ENCODE data around the gene BIRC5.

DNA sequence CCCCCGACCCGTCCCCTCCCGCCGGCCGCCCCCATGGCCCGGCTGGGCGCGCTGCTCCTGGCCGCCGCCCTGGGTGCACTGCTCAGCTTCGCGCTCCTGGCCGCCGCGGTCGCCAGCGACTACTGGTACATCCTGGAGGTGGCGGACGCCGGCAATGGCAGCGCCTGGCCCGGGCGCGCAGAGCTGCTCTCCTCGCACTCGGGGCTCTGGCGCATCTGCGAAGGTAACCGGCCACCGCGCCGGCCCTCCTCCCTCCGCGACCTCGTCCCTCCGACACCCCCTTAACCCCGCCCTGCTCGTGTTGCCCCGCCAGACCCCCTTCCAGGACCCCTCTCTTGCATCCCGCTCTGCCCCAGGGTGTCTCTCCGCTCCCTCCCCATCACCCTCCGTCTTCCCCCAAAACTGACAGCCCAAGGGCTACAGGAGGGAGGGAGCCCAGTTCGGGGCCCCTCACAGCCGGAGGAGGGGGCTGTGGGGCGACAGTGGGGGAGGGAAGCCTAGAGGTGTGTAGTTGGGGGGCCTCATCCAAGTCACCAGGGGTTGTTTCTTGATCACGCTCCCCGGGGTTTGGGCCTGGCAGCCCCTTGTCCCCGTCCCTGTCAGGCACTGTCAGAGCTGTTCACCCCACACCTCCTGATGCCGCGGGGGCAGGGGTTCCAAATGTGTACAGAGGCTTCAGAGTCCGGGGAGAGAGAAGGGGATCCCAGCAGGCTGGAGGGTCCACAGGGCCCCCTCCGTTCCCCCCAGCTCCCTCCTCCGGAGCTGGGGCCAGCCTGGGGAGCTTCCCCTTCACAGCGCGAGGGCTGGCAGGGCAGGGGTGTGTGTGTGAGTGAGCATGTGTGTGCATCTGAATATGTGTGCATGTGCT is 18.2 kb downstream of the BIRC5 start:
- TF ChIP-seq, protein P1, sequence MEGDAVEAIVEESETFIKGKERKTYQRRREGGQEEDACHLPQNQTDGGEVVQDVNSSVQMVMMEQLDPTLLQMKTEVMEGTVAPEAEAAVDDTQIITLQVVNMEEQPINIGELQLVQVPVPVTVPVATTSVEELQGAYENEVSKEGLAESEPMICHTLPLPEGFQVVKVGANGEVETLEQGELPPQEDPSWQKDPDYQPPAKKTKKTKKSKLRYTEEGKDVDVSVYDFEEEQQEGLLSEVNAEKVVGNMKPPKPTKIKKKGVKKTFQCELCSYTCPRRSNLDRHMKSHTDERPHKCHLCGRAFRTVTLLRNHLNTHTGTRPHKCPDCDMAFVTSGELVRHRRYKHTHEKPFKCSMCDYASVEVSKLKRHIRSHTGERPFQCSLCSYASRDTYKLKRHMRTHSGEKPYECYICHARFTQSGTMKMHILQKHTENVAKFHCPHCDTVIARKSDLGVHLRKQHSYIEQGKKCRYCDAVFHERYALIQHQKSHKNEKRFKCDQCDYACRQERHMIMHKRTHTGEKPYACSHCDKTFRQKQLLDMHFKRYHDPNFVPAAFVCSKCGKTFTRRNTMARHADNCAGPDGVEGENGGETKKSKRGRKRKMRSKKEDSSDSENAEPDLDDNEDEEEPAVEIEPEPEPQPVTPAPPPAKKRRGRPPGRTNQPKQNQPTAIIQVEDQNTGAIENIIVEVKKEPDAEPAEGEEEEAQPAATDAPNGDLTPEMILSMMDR (IDR thresholded peaks at IDR 0.05): no peak
- no peak for TF ChIP-seq POLR2A (IDR thresholded peaks at IDR 0.05)

All from testis (tissue), 2 donors.